Measurements from ENCODE around the gene CSDE1.

- no peak for TF ChIP-seq CTCF (IDR thresholded peaks at IDR 0.05)
- TF ChIP-seq POLR2A (IDR thresholded peaks at IDR 0.05), result no peak
Measured at GRCh38 chr1:114688526-114688925, 69.3 kb downstream of the CSDE1 start.

All from heart left ventricle (tissue), 13 donors.